AG20443 (cell line): ENCODE data around the gene BAHCC1.
A peak's percentile ranks its signal among the peaks of the same experiment; 100 is the strongest.

ENCODE experiments used
- DNase-seq: peaks from one replicate; pipeline ENCODE4 v3.0.0; 2012; ENCODE audit warnings: low spot score, mixed read lengths

The BAHCC1 gene

DNA sequence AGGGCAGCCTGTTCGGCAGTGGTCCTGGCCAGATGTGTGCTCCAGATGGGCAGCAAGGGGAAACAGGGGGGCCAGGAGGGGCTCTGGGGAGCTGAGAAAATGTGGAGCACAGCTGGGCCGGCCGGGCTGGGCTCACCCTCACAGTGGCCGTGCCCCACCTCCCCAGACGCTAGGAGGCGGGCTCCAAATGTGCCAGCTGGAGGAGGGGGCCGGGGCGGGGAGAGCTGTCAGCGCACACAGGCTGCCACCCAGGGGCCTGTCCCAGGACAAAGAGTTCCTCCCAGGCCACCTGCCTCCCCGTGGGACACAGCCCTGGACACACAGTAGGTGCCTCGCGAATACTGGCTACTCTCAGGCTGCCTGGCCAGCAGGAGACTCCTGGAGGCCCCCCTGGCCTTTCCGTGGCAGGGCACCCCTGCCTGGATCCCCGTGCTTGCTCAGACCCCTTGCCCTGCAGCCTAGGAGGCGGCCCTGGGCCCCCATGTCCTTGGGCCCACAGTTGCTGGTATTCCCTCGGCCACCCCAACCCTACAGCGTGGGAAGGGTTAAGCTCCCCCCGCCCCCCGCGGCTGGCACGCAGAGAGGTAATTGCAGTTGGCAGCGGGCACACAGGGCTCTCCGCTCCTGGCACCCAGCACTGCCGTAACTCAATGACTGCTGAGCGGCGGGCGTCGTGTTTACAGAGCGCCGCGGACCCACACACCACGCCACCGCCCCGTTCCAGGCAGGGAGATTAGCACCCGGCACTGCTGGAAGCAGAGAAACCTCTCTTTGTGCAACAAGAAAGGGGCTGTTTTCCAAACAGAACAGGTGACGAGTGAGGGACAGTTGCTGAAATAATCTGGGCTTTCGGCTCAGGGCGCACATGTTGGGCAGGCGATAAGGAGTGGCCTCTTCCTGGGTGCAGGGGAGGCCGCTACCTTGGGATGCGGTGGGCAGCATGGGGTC, 32.2 kb downstream of the BAHCC1 start:
- no peak for DNase-seq

DNA sequence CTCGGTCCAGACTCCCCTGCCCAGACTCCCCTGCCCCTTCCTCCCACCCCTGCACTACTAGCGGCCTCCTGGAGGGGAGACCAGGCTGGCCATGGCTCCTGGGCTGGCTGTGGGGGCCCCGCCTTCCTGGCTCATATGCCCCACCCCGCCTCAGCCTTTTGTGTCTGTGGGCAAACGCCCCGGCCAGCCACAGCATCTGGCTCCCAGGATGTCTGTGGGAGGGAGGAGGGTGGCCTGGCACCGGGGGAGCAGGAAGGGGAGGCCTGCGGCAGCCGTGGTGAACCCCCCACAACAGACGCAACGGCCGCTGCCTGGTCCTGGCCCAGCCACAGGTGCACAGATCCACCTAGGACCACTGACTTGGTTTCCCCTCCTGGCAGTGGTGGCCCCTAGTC, 32.9 kb downstream of the BAHCC1 start:
- peak; percentile 56 for DNase-seq

DNA sequence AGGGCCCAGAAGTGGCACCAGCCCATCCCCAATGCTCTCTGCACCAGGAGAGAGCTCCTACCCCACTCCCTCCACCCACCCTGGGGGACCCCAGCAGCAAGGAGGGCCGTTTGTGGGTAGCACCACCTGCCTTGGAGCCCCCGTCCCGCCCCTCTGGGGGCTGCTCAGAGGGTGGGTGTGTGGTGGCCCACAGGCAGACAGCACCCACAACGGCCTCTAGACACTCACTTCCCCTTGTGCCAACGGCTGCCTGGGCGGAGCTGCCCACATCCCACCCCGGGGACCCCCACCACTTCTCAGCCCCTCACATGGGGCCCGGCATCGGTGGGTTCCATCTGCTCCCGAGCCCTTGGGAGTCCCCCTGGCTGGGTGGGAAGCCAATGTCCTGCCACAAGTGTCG, 33.3 kb downstream of the BAHCC1 start:
- no peak for DNase-seq

DNA sequence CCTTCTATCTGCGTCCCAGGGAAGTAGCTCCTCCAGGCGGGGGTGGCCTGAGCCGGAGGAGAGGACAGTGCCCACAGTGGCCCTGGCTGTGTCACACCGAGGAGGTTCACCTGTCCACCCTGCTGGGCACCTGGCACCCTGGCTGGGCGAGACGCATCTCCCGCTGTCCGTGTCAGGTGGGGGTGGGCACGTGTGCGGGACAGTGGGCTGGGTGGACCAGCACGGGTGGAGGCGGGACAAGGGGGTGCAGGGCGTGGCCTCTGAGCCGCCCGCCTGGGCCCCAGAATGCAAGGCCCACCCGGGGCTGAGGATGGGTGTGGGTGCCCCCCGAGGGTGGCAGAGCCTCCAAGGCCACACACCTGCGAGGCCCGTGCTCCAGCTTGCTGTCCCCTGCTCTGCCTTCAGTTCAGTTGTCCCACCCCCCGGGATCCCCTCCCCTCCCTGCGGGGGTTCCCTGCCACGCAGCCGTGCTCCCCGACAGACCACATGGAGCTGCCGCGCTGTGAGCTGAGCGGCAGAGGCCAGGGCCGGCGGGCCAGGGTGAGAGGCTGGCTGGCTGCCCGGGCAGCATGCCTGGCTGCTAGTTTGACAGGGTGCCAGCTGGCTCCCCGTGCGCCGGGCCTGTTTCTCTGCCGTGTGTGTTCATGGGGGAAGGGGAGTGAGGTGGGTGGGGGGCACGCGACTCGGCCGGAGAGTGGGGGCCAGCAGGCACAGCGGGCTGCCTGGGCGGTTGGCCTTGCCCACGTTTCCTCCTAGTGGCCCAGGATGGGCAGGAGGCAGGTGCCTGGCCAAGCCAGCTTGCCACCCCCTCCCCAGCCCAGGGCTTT, 33.9 kb downstream of the BAHCC1 start:
- peak; percentile 84 for DNase-seq

DNA sequence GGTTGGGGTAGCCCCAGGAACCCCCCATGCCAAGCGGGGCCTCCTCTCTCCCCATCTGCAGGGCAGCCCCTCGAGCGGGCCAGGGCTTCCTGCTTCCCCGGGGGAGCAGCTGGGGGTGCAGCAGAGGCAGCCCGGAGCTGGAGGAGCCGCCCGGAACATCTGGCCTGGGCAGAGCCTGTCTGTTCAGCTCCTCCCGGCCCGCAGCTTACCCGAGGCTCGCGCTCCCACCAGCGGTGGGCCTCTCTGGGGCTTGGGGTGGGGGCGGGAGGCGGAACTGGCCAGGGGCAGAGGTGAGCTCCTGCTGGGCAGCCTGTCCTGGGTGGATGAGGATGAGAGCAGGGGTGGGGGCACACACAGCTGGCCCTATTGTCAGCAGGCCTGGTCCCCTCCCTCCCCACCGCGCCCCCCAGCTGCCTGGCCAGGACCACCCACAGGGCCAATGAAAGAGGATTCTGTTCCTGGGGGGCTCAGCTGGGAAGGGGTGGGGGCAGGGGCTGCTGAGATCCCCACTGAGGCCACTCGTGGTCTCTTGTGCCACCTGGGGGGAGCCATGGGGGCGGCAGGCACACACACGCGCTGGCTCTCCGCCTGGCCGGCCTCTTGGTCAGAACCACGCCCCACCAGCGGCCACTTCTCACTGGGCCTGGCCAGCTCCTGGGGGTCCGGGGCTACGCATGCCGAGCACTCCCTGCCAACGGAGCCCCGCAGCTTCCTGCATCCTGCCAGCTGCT, 34.7 kb downstream of the BAHCC1 start:
- DNase-seq, result no peak

DNA sequence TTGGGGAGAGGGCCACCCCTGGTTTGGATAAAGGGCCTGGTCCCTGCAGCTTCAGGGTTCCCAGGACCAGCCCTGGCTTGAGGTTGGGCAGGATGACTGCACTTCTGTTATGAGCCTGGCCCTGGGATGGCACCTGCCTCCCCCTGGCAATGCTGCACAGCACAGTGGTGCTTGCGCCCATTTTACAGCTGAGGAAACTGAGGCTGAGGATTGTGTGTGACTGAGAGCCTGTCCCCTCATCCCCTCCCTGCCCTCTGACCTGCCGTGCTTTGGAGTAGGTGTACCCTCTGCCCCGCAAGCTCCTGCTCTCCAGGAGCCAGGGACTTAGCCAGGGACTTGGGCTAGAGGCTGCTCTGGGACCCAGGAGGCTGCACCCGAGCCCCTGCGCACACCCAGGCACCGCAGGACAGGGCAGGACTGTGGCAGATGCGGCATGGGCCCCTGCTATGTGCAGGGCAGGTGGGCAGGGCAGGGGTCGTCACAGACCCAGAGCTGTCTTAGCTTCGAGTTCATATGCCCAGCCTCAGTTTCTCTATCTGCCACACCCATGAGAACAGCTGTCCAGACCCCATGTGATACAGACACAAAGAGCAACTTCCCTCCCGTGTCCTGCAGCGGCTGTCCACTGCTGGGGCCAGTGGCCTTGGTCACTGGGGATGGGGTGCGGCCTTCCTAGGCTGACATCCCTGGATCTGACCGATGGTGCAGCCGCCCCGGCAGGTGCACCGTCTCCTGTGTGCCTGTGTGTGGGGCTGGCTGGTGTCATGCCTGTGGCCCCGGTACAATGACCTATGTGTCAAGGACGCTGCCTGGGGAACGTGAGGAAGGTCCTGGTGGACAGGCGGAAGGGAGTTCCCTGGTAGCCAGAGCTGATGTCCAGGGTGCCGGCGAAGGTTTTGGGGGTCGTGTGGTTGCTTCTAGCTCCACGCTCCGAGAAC, 36.6 kb downstream of the BAHCC1 start:
- DNase-seq, result no peak

DNA sequence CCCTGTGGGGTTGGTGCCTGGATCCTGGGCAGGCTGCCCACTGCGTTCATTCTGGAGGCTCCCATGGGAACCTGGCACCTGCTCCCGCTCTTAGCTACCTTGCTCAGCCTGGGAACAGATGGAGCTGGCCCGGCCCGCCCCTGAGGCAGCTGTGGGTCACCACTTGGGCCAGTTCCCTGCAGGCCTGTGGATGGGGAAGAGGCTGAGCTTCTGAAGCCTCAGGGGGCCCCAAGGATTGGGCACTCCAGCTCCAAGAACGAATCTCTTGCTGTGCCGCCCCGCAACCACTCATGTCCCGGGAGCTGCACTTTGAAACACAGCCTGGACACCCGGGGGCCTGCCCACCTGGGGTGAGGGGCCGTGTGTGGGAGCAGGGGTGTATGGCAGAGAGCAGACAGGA, 37.7 kb downstream of the BAHCC1 start:
- no peak for DNase-seq

DNA sequence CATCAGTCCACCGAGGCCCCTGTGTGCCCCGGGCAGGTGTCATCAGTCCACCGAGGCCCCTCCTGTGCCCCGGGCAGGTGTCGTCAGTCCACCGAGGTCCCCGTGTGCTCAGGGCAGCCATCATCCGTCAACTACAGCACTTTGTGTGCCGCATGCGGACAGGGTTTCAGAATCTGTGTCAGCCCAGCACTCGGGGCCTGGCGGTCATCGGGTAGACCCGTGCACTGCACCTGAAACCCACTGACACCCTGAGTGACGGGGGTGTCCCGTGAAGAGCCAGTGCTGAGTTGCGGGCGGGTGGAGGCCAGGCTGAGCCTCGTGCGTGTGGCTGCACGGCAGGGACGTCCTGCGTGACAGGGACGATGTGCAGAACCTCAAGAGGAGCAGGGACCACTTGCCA, 38.4 kb downstream of the BAHCC1 start:
- no peak for DNase-seq

DNA sequence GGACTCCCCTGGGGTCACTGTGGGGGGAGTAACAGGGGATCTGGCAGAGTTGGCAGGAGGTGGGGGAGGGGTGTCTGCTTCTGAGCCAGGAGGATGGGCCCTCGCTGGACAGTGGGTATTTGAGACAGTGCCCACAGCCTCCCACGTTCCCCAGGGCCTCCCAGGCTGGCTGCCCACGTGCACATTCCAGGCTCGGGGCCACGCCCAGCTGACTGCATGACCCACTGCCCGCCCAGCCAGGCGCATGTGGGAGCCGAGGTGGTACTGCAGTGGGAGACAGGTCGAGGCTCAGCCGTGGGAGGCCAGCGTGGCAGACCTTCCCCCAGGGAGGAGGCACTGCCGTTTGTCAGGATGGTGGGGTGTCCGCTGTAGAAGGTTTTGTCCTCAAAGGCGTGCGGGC, 38.8 kb downstream of the BAHCC1 start:
- DNase-seq, result peak; percentile 67

DNA sequence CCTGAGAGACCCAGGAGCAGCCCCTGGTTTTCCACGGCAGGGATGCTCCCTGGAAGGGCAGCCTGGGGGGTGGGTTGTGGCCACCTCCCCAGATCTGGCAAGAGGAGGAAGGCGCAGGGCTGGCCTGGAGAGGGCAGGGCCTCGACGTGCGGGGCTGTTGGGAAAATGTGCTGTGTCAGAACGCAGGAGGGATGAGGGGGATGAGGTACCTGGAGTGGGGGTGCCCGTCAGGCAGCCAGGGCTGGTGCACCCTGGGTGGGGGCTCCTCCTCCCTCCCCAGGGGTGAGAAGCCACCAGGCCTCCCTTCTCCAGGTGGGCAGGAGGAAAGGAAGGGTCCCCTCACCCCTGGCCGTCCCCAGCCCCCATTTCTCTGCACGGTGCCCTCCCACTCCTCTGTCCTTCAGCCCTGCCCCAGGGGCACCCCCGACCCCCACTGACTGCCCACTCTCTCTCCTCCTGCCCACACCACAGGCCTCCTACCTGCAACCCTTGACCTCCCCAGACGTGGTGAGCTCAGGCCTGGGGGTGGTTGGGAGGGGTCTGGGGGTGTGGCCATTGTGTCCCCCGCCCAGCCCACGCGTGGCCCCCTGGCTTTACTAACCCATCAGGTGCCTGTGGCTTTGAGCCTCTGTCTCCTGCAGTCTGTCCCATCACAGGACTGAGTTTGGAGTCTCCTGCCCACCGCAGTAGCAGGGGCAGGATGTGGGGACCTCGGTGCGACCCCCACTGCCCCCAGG, 39.6 kb downstream of the BAHCC1 start:
- DNase-seq, result no peak

DNA sequence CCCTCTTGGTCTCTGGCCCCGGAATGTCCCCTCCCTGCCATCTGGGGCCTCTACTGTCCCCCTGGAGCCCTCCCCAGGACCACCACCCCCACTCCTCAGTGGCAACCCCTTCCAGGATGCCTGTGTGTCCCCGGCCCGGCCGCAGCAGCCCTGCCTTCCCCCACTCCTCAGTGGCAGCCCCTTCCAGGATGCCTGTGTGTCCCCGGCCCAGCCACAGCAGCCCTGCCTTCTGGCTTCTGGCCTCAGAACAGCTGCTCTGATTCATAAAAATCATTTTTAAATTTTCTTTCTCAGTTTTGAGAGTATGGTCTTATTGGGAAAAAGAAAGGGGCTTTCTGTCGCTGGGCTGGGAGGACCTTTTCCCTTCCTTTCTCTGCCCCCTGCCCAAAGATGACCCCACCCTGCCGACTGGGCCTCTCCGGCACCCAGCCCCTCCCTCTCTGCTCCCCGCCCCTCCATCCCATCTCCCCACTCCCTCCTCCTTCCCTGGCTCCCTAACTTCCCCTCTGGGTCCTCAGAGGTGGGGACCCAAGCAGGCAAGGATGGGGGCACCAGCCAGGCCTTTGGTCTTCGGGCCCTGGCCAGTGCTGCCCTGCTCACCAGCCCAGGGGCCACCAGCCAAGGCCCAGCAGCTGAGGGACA, 40.5 kb downstream of the BAHCC1 start:
- no peak for DNase-seq

DNA sequence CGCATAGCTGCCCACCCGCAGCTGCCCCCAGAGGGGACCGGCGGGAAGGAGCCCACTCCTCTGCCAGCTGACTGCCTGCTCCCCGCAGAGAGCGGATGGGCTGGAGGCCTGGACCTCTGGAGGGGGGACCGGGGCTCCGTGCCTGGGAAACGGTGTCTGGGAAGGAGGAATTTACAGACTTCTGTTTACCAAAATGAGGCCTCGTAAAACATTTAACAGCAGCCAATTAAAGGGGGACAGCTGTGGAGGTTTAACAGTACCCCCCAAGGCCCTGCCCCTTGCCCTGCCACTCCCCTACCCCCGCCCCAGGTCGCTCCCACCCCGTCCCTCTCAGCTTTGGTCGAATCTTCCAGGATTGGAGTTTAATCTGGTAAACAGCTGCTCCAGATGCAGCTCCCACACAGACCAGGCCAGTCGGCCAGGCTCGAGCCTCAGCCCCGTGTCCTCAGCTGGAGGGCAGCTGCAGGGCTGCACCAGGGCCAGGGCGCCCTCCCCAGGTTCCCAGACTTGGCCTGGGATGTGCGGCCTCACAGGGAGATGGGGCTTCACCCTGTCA, 41.1 kb downstream of the BAHCC1 start:
- DNase-seq, result peak; percentile 34

DNA sequence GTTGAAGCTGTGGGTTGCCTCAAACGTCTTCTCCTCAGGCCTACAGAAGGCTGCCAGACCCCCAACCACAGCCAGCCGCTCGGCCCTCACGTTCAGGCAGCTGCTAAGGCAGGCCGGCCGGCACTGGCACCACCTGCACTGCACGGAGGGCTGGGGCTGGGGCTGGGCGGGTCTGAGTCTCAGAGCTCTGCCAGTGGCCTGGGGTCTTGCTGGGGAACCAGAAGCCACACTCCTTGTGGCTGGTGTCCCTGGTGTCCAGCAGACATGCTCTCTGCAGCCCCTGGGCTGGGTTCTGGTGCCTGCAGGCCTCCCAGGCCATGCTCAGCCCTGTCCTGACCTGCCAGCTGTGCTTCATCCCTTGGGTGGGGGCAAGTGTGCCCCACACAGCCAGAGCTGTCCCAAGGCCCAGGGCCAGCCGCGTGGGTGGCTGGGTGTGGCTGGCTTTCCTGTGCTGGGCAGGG, 42.0 kb downstream of the BAHCC1 start:
- DNase-seq, result peak; percentile 39

DNA sequence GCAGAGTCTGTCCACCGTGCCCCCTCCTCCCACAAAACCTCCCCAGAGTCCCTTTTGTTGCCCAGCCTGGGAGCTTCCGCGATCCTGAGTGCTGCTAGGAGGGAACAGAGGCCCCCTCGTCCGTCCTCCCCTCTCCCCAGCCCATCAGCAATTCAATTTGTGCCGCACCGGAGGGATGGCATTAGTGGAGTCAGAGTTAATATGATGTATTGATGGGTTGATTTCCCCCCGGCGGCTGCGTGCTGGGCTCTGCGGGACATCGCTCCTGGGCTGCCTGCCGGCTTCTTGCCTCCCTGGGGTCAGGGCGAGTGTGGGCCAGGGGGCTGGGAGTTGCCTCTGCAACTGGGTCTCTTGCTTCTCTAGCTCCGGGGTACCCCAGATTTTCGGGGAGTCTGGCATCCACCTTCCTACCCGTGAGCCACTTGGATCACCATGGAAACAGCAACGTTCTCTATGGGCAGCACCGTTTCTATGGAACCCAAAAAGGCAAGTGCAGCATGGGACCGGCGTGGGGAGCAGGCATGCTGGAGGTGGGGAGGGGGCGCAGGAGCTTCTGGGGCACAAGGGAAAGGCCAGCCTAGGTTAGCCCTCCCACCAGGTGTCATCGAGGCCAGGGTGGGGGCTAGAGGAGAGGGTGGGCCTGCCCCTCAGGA, 42.9 kb downstream of the BAHCC1 start:
- DNase-seq, result no peak

DNA sequence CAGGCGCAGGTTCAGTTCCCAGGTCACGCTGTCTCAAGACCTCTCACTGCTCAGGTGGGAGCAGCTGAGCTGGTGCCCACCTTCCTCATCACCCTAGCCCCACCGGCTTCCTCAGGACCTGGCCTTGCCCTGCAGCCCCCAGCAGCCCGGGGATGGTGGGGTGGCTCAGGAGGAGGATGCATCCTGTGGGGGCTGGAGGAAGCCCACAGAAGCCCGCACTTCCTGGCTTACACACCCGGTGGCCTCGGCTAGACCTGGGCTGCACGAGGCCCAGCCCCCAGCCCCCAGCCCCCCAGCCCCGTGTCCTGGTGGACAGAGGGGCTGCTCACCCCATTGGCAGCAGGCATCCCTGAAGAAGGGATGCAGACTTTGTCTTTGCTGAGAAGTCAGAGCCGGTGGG, 43.4 kb downstream of the BAHCC1 start:
- no peak for DNase-seq

DNA sequence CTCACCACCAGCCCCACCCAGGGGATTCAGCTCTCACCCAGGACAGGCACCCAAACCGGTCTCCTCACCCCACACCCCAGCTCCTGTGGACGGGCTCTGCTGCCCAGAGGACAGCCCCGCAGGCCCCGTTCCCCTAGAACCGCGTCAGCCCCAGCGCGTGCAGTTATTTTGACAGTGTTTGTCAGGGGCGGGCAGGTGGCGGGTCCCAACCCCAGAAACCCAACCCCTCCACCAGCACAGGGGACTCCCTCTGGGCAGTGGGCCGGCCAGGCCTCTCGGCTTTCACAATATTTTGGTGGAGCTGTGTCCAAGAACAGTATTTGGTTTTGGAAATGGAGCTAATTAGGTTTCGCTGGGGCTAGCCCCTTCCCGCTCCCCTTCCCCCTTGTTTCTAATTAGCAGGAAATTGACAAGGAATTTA, 44.8 kb downstream of the BAHCC1 start:
- no peak for DNase-seq

DNA sequence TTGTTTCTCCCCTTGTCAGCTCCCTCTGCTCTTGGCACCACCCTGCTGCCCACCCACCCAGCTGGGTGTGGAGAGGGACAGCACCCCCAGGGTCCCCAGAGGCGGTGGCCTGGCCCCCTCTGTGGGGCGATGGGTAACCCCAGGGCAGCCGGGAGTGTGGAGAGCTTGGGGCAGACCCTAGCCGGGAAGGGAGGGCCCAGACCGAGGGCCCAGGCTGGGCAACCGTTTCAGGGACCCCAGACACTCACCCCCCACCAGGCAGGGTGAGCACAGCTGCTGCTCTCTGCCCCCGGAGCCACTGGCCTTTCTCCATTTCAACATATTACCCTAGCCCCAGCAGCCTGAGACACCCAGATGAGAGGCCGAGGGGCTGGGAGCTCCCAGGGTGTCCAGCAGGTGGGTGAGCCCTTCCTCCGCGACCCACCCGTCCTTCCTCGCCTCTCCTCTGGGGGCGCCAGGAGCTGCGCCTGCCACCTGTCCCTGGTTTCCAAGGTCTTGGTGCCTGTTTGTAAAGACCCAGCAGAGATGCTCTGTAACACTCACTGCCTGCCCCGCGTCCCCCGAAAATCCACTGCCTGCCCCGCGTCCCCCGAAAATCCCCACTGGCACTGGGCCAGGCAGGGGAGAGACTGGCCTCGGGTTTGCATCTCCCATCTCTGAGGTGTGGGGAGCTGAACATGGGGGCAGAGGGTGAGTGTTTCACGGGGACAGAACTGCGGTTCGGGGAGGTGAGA, 45.4 kb downstream of the BAHCC1 start:
- DNase-seq, result peak; percentile 36

DNA sequence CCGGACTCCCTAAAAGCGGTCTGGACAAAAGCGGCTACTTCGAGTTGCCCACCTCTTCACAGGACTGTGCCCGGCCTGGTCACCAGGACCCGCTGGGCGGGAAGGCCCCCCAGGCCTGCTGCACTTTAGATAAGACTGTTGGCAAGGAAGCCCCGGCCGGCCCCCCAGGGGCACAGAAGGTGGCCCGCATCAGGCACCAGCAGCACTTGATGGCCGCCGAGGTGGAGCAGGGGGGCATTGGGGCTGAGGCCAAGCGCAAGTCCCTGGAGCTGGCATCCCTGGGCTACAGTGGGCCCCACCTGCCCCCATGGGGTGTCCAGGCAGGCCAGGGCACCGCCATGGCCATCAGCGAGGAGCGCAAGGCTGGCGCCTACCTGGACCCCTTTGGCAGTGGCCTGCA, 47.5 kb downstream of the BAHCC1 start:
- DNase-seq, result no peak
